ENCODE measurements around the gene PDLIM7.

- TF ChIP-seq POLR2A (IDR thresholded peaks at IDR 0.05) (no peak), CTCF (IDR thresholded peaks at IDR 0.05) (no peak)
Observed at GRCh38 chr5:177483042-177483441, 14.4 kb downstream of the PDLIM7 start.
